Measurements from ENCODE around the gene PDXP. TPM values are rescaled to one million over a fixed set of nuclear protein-coding genes. Genes with fewer than 3 reads are reported as not detected.

The PDXP gene
- total and polyA plus RNA-seq, 2 of the 13 experiments (the other 11 are each of a cell fraction or from before 2014, with no cell fraction given), result 58.2 to 70.6 TPM

DNA sequence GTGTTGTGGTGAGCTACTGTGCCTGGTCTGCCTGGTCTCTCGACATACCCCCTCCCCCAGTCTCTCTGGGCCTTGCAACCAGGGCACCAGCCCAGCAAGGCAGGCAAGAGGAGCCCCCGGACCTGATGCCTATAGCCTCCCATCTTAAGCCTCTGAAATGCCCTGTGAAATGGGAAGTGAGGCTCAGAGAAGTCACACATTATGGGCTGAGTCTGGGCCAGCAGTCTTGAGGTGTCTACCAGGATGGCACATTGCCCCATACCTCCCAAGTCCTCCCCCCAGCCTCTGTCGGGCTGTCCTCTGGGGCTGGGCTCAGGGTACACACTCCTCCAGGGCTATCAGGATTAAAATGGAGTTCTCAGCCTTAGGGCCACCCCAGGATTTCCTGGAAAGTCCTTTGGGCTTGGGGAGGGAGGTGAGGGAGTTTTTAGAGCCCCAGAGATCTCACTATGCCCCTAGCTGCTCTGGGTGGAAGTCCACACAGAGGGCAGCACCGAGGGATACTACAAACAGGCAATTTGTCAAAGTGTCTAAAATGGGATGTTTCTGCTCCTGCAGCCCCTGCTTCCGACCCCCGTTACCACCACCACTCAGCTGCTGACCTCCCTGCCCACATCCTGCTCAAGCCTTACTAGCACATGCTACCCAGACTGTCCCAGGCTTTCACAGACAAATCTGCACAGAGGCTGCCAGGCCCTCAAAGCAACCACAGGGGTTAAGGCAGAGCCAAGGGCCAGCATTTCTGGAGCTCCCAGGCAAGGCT is 22.2 kb upstream of the PDXP start:
- H2AFZ ChIP-seq (ENCODE audit: low read length), result no peak overlapping the region
- no TSS peak for BruUV-seq (replicated peaks)
- H3K4me3 ChIP-seq (replicated peaks in 1 of 3; ENCODE audit: insufficient read depth in 1 of 3, low read depth in 2 of 3, low read length in 3 of 3), result no peak overlapping the region
- H4K20me1 ChIP-seq (ENCODE audit: insufficient read depth, low read length), result 0 out of 2 replicates have a peak, but pooled peaks cover 4% of the 10 kb centered on the region
- intact Hi-C loops (cut with micrococcal nuclease; ENCODE audit: unreplicated experiment), result loop anchor here (2.0 kb wide), 1 partner anchor 14 kb away; no protein-coding TSS in a partner anchor
- no peaks in the 10 kb centered on the region for H3K36me3 ChIP-seq (replicated peaks in 1 of 2; ENCODE audit: control insufficient read depth in 1 of 2, insufficient read depth in 2 of 2, low read length in 2 of 2)
- no peaks in the 10 kb centered on the region for H3K27me3 ChIP-seq (ENCODE audit: control insufficient read depth in 1 of 2, insufficient read depth in 2 of 2, low read length in 2 of 2)
- H3K27ac ChIP-seq (ENCODE audit: extremely low read length, insufficient read depth, low read length), result no peak overlapping the region
- H3K79me2 ChIP-seq (ENCODE audit: insufficient read depth, low read length), result peaks cover 10% of the 10 kb centered on the region
- in situ Hi-C loops (cut with HindIII; ENCODE audit: extremely low pct_ligation_motif_present, low pct_unique_long_range_greater_than_20kb), result no loop called here
- no peak overlapping the region for H3K9ac ChIP-seq (ENCODE audit: insufficient read depth, low read depth, low read length)
- WGBS (ENCODE audit: low lambda C conversion rate), result 50% methylated on average over 2 of the region's 6 CpGs
- peak; percentile 18 for FAIRE-seq
- H3K4me2 ChIP-seq (ENCODE audit: low read depth, low read length), result no peak overlapping the region
- no peak for DNase-seq (ENCODE audit: low spot score)
- H3K9me3 ChIP-seq (ENCODE audit: low read length), result no peaks in the 10 kb centered on the region
- ATAC-seq, result no peak
- ChIA-PET CTCF (ENCODE audit: low intra/inter-chr PET ratio, low total read pairs) (no interaction called here), POLR2A (interaction anchor here (0.8 to 15.8 kb wide), 4 partner anchors 10 to 49 kb away, joined by 4 to 242 read pairs (median 40); partner anchors contain the start of genes GGA1 and PDXP)
- H3K4me1 ChIP-seq (ENCODE audit: insufficient read depth, low read length), result peaks cover 90% of the 10 kb centered on the region
- no peak for TF ChIP-seq FOXC1 (CRISPR knock-in tag; IDR thresholded peaks at IDR 0.05; ENCODE audit: borderline replicate concordance)
- TF ChIP-seq, protein P1, sequence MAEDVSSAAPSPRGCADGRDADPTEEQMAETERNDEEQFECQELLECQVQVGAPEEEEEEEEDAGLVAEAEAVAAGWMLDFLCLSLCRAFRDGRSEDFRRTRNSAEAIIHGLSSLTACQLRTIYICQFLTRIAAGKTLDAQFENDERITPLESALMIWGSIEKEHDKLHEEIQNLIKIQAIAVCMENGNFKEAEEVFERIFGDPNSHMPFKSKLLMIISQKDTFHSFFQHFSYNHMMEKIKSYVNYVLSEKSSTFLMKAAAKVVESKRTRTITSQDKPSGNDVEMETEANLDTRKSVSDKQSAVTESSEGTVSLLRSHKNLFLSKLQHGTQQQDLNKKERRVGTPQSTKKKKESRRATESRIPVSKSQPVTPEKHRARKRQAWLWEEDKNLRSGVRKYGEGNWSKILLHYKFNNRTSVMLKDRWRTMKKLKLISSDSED (CRISPR knock-in tag; IDR thresholded peaks at IDR 0.05), result no peak
- TF ChIP-seq TEAD3 (CRISPR knock-in tag; optimal IDR thresholded peaks at IDR 0.05; ENCODE audit: borderline replicate concordance), result peak; percentile 11
- peak; percentile 45; the same call in 1 of the 2 replicates for TF ChIP-seq BCL6 (CRISPR knock-in tag; IDR thresholded peaks at IDR 0.05)
- TF ChIP-seq, protein P2, sequence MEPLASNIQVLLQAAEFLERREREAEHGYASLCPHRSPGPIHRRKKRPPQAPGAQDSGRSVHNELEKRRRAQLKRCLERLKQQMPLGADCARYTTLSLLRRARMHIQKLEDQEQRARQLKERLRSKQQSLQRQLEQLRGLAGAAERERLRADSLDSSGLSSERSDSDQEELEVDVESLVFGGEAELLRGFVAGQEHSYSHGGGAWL (CRISPR knock-in tag; IDR thresholded peaks at IDR 0.05), result no peak
- TF ChIP-seq, protein P3, sequence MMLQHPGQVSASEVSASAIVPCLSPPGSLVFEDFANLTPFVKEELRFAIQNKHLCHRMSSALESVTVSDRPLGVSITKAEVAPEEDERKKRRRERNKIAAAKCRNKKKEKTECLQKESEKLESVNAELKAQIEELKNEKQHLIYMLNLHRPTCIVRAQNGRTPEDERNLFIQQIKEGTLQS (CRISPR knock-in tag; IDR thresholded peaks at IDR 0.05), result no peak
- TF ChIP-seq NAIF1 (CRISPR knock-in tag; IDR thresholded peaks at IDR 0.05; ENCODE audit: borderline replicate concordance), result no peak
- no peak for TF ChIP-seq MTF1 (CRISPR knock-in tag; IDR thresholded peaks at IDR 0.05)
- TF ChIP-seq XBP1 (CRISPR knock-in tag; IDR thresholded peaks at IDR 0.05), result no peak
- TF ChIP-seq, protein P4, sequence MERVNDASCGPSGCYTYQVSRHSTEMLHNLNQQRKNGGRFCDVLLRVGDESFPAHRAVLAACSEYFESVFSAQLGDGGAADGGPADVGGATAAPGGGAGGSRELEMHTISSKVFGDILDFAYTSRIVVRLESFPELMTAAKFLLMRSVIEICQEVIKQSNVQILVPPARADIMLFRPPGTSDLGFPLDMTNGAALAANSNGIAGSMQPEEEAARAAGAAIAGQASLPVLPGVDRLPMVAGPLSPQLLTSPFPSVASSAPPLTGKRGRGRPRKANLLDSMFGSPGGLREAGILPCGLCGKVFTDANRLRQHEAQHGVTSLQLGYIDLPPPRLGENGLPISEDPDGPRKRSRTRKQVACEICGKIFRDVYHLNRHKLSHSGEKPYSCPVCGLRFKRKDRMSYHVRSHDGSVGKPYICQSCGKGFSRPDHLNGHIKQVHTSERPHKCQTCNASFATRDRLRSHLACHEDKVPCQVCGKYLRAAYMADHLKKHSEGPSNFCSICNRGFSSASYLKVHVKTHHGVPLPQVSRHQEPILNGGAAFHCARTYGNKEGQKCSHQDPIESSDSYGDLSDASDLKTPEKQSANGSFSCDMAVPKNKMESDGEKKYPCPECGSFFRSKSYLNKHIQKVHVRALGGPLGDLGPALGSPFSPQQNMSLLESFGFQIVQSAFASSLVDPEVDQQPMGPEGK (CRISPR knock-in tag; IDR thresholded peaks at IDR 0.05), result 0 out of 2 replicates have a peak, but pooled peaks have one; percentile 15
- no peak for TF ChIP-seq ZNF124 (CRISPR knock-in tag; IDR thresholded peaks at IDR 0.05)
- no peak for TF ChIP-seq GZF1 (CRISPR knock-in tag; IDR thresholded peaks at IDR 0.05)
- TF ChIP-seq KDM6A (CRISPR knock-in tag; IDR thresholded peaks at IDR 0.05; ENCODE audit: low read depth), result no peak
- no peak for TF ChIP-seq RFX1 (IDR thresholded peaks at IDR 0.05)
- TF ChIP-seq IKZF4 (CRISPR knock-in tag; IDR thresholded peaks at IDR 0.05; ENCODE audit: borderline replicate concordance, low read depth, not compliant biosample characterization), result no peak
- TF ChIP-seq ZNF224 (CRISPR knock-in tag; IDR thresholded peaks at IDR 0.05), result no peak
- no peak for TF ChIP-seq PRPF4 (IDR thresholded peaks at IDR 0.05; ENCODE audit: low read depth, low read length, poor library complexity, severe bottlenecking)
- TF ChIP-seq U2AF1 (optimal IDR thresholded peaks at IDR 0.05; ENCODE audit: low read depth, low read length), result no peak

Data from HepG2 (cell line).